GM11168 (cell line): ENCODE results near the gene WDR48.

Experiments used
- in situ Hi-C: fragments of 300-500 bp; cut with MboI; formaldehyde crosslinking; loops from one replicate; pipeline ENCODE4 v1.12.0; 2022; ENCODE audit warnings: low sequenced_read_pairs; ENCODE audit not compliant: unreplicated experiment

The WDR48 gene

DNA sequence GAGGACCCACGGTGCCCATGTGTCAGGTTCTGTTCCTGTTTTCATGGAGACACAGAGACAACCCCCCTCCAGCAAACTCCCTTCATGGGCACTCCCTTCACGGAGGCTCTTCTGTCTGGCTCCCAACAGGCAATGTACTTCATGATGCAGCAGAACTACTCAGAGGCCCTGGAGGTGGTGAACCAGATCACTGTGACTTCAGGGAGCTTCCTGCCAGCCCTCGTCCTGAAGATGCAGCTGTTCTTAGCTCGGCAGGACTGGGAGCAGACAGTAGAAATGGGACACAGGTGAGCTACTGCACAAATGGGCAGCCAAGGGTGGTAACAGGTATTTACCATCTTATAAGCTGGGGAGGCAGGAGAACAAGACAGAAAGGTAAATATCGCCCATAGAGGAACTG lies 62.6 kb downstream of the WDR48 start:
- in situ Hi-C loops = no loop called here

DNA sequence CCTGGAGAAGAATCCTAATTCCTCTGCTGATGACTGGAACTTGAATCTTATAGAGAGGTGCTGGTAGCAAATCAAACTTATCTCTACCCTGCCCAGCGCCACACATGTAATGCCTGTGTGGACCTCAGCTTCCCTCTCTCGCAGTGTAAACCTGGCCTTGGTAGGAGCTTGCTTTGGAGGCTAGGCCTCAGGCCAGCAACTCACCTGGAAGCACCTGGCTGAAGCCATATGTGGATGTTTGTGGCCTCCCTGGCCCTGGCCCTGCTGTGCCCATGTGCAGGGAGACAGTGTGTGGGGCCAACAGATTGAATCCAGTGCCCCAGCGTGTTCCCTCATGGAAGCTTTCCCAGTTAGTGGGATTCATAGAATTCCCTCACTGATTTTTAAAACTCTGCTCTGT lies 64.1 kb downstream of the WDR48 start:
- in situ Hi-C loops = no loop called here

DNA sequence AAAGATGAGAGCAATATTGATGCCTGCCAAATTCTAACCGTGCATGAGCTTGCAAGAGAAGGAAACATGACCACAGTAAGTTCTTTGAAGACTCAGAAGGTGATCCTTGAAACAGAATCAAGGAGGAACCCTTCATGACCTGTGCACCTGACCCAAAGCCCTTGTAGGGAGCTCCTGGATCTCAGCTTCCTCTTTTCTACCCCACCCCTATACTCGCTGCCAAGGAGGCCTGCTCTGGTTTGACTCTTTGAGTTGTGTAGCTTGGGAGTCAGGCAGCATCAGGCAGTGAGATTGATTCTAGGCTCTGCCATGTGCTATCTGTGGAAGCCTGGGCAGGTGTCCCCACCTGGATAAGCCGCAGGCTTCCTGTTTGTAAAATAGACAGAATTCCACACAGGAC lies 66.3 kb downstream of the WDR48 start:
- in situ Hi-C loops = no loop called here

DNA sequence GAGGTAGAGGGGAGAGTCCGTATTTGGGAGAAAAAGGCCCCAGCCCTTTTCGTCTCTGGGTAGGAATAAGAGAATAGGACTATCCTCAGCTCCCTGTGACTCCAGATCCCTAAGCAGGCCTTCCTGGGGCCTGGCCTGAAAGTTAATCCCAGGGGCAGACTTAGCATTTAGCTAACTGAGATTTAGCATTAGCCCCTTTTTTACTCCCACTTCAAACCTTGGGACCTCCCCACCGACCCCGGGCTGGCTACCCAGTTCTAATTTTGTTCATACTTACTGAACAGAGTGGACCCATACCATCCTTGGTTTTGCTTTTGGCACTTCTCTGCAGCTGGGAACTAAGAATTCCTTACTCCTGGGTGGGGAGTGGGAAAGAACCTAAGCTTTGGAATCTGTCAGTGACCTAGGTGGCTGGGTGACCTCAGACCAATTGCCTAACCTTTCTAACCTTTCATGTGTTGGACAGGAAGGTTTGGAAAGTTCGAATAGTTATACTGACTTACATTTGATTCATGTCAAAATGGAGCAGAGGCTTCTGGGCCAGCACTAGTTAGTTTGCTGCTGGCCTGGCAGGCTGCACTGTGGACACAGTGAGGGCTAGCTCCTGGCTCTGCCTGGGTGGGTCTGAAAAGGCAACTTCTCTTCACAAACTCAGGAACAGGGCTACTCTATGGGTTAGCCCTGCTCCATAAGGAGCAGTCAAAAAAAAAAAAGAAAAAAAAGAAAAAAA lies 67.3 kb downstream of the WDR48 start:
- in situ Hi-C loops = no loop called here

DNA sequence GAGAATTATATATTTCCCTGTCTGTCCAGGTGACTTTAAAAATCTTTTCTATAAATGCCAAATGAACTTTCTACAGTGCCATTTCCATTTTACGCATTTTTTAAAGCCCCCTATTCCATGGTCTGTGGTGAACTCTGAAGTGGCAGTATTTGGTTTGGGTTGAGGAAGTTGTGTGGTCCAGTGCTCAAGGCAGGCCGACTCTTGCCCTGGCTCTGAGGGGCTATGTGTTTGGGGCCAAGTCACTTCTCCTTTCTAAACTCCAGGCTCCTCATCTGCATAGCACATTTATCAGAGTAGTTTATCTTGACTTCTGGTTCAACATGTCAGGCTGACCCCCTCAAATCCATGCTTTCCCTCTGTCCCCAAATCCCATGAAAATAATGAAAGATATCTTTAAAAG lies 69.8 kb downstream of the WDR48 start:
- in situ Hi-C loops = no loop called here

DNA sequence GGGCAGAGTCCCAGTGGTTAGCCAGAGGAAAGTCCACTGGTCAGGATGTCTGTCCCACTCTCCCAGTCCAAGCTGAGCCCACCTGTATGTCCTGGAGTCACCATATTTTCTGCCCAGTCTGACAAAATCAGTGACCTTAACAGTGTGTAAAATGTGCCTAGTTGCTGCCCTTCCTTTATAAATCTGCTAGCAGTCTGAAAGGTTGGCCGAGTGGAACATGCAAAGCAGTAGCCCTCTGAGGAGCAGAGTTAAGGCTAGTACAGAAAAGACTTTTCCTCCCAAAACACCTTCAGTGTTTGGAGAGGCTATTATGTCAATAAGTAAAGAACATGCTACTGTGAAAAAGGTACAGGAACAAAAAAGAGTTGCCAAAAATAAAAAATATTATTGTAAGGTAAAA lies 71.0 kb downstream of the WDR48 start:
- in situ Hi-C loops = no loop called here

DNA sequence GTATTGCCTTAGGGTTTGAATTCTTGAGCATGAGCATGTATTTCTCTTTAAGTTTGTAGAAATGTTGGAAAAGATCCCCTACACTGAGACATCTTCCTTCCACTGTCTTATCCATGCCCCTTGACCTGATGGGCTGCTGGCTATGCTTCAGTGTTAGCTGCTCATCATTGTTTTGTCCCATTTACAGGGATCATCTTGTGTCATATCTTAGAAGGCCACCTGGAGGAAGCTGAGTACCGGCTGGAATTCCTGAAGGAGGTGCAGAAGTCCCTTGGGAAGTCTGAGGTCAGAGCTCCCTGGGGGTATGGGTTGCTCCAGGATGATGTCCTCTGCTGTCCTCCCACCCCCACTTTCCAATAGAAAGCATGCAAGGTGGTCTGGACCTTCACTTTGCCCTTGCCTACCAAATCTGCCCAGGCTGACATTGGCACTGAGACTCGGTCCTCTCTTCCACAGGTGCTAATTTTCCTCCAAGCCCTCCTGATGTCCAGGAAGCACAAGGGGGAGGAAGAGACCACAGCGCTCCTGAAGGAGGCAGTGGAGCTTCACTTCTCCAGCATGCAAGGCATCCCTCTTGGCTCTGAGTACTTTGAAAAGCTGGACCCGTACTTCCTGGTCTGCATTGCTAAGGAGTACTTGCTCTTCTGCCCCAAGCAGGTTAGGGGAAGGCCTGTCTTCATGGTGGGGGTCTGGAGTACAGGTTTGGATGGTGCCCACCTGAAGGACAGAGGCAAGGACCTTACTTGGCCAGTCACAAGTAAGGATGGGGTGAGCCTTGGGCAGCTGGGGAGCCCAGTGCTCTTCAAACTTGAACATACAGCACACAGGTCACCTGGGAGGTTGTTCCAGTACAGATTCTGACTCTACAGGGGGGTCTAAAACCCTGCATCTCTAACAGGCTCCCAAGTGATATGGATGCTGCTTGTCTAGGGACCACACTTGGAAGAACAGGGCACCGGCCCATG lies 73.3 kb downstream of the WDR48 start:
- in situ Hi-C loops = no loop called here

DNA sequence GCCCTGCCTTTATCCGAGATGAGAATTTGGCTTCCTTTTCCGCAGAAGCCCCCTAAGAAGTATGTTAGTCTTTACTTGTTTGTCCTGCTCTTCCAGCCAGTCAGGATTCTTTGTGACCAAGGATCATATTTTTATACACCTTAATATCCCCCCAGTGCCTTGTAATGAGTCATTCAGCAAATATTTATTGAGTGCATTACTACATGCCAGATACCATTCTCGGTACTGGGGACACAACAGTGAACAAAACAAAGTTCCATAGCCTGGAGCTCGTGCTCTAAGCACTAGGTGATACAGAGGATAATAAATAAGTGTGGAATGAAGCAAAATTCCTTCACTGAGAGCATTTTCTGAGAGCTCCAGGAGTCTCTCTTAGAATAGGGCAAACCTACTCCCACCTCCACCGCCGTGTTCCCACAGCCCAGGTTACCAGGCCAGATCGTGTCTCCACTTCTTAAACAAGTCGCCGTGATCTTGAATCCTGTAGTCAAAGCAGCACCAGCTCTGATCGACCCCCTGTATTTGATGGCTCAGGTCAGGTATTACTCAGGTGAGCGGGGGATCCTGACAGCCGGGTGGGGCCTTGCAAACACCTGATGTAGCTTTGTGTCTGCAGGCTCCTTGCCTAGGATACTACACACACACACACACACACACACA lies 74.2 kb downstream of the WDR48 start:
- in situ Hi-C loops = no loop called here

DNA sequence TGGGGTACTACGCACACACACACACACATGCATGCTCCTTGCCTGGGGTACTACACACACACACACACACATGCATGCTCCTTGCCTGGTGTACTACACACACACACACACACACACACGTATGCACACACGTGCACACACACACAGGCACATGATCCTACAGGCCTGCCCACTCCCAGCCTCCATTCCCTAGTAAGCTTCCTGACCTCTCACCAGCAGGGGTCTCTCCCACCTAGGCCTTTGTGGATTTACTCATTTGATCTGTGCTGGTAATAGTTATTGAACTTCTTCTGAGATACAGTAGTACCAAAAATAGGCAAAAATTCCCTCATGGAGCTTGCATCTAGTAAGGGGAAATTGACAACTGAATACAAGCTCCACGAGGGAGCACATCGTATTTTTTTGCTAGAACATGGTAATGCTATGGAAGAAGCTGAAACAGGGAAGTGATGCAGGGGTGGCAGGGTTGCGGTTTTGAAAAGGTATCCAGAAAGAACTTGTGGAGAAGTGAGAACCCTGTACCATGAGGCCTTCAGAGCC lies 74.8 kb downstream of the WDR48 start:
- in situ Hi-C loops = no loop called here

DNA sequence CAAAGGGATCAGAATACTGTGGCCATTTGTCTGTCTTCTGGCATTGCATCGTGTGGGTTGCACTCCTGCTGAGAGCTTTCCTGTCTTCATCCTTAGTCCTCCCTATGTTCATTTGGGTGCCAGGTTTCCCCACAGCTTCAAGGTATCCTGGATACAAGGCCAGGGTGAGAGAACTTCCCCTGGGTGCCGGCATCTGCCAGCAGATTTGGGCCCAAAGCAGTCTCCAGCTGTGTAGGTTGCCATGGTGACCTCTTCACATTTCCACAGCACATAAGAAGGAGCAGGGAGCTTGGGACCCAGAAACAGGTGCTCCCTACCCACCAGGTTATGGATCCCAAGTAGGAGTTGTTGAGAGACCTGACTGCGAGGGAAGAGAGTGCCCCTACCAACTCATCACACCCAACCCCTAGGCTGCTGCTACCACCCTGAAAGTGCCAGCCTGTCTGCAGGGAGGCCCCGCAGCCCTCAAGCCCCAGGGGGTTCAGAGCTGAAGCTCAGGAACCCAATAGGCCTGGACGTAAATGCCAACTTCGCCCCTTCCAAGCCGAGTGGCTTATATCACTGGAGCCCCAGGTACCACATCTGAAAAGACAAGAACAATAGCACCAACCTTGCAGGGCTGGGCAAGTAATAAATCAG lies 75.6 kb downstream of the WDR48 start:
- in situ Hi-C loops = no loop called here

DNA sequence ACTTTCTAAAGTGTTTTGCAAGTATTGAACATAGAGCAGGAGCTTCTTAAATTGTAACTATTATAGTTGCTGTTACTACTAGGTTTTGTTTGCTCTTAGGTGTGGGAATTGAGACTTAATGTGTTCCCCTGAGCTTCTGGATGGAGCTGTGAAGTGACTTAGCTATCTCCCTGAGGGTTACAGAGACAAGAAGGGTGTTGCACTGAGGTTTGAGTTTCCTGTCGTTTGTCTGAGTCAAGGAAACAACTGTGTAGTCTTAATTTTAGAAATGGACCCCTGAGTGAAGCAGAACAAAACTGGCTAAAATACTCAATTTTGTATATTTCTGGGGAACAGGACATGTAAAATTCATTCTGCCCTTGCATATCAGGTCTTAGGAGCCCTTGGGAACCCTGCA lies 76.1 kb downstream of the WDR48 start:
- in situ Hi-C loops = no loop called here

DNA sequence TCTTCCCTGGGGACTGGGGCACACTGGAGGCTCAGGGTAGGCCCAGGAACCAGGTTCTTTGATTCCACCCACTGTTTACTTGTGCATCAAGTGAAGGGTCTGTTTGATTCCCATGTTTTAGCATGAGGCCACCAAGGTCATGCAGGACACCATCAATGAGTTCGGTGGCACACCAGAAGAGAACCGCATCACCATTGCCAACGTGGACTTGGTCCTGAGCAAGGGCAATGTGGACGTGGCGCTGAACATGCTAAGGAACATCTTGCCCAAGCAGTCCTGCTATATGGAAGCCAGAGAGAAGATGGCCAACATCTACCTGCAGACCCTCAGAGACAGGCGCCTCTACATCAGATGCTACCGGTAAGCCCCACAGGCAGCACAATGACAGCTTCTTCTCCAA lies 77.1 kb downstream of the WDR48 start:
- in situ Hi-C loops = no loop called here

DNA sequence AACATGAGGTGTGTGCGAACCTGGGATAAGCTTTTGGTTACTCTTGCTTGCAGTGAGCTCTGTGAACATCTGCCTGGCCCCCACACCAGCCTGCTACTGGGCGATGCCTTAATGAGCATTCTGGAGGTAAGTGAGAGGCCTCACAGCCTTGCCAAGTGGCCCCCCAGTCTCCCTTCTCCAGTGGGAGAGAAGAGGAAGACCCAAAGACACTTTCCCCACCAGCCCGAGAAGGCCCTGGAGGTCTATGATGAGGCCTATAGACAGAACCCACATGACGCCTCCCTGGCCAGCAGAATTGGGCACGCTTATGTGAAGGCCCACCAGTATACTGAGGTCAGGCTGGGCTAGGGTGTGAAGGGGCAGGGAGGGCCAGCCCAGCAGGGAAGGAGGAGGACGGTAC lies 78.2 kb downstream of the WDR48 start:
- in situ Hi-C loops = no loop called here

DNA sequence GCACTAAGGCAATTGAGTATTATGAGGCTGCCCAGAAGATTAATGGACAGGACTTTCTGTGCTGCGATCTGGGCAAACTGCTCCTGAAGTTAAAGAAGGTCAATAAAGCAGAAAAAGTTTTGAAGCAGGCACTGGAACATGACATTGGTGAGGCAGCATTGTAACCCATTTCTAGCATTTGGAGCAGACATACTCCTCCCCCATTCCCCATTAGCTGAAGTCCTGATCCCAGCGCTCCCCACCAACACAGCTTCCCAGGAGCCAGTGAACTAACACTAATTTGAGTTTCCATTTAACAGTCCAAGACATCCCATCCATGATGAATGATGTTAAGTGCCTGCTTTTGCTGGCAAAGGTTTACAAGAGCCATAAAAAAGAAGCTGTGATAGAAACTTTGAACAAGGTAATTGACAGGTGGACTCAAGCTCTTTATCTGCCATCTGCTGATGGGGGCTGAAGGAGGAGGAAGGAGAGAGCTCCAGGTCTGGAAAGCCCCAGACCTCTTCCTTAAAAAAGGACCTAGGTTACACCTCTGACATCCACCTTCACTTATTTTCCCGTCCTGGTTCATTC lies 79.0 kb downstream of the WDR48 start:
- in situ Hi-C loops = no loop called here

DNA sequence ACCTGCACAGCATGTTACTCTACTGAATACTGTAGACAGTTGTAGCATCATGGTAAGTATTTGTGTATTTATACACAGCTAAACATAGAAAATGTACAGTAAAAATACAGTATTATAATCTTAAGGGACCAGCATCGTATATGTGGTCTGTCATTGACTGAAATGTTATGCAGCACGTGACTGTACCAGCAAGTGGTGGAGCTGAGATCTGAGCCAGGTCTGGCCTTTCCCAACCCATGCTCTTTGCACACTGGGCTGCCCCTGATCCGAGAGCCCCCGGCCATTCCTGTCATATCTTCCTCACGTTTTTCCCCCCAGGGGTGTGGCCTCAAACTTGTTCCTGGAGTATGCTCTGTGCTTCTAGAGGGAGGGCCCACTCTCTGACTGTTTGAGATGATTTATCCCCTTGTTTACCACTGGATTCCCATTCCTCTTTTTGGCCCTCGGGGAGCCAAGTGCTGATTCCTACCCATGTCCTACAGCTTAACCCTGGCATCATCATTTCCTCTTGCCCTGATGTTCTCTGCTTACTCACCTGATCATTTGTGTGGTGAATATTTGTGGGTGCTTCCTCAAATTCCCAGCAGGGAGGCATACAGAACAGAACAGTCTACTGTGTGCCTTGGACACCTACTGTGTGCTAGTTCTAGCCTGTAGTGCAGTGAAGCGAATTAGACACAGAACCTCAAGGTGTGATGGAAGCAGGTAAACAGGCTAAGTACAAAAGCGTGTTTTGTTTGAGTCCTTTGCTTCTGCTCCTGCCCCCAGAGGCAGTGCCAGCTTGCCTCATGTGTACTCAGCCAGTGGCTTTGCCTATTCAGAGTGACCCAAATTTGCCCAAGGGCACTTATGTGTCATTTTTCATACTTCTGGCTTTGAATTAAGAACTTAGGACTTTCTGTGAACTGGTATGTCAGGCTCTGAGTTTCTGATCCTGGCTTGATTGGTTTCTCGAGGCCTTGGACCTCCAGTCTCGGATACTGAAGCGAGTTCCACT lies 80.6 kb downstream of the WDR48 start:
- in situ Hi-C loops = no loop called here

DNA sequence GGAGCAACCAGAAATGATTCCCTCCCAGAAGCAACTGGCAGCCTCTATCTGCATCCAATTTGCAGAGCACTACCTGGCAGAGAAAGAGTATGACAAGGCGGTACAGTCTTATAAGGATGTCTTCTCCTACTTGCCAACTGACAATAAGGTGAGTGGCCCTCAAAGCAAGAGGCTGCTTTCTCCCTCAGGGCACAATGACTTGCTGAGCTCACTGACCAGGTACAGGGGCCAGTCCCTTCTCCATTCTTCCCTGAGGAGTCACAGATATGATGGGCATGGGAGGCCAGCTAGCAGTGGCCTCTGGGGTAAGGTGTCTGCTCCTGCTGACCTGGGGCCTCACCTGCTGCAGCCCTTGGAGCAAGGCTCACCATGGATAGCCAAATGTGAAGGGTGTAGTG lies 81.3 kb downstream of the WDR48 start:
- in situ Hi-C loops = no loop called here

DNA sequence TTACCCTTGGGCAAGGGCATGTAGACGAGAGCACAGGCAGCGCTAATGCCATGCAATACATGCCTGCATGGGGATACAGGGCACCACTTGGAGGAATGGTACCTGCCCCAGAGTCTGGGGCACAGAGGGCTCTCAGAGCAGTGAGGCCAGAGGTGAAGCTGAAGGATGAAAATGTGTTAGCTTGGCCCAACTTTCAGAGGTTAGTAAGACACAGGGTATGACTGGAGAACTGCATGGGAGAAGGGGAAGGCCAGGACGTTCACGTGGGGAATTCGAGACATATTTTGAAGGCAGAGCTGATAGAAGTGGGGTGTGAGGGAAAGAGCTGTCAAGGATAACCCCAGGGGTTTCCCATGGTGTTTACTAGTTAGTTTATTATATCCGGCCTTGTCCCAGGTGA lies 82.0 kb downstream of the WDR48 start:
- in situ Hi-C loops = no loop called here

DNA sequence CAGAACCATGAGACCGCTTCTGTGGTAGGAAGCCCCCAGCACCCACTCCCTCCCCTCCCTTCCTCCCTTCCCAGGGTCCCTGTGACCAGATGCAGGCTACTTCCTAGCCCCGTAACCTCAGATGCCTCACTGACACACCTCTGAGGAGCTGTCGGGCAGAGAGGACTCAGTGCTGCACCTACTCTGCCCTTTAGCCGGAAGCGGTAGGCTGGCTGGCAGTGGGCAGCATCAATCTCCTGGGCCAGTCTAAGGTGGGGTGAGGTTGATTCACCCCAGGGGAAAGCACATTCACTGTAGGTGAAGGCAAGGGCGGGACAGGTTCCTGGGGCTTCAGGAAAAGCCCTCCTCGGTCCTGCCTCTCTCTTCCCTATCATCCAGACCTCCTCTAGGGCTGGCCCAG lies 82.5 kb downstream of the WDR48 start:
- in situ Hi-C loops = no loop called here
